GM18519 (cell line): ENCODE data around the gene APBB2.

Source experiments
- ATAC-seq: cut with Tn5 transposase; IDR thresholded peaks from one replicate; pipeline ENCODE4 v1.9.1; 2021; ENCODE audit warnings: mild to moderate bottlenecking, moderate library complexity; ENCODE audit not compliant: unreplicated experiment, low FRiP score

The APBB2 gene

DNA sequence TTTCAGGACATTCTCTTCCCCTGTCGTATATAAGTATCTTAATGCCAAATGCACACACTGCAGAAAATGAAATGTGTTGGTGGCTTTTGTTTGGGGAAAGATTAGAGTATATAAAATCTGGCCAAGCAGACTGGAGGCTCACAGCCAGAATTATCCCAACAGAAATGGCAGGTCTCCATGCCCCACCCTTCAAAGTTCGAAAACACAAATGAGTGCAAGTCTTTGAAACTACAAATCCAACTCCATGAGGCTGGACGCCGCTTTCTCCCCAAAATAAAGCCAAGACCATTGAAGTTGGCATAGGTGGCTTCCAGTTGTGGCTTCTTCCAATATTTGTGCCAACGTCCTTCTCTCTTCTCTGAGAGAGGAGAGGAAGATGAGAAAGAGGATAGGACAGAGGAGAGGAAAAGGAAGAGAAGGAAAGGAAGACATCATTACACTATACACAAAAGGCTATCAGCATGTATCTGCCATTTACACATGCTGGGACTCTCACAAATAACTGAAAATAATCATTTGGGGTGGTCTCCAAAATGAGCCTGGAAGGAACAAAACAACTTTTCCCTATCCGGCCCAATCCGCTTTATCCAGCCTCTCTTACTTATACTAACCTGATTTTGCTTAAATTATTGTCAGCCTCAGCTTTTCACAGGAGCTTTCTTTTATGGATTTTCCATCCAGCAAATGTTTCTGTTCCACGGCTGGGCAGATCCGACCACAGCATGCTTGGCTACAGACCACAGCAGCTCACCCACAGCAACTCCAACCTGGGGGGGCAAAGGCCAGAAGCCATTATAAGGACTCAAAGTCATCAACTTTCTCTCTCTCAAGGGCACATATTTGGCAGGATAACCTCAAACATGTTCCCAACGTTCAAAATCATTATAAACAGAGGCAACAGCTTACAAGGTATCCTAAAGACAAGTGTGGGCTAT, 71.7 kb downstream of the APBB2 start:
- ATAC-seq, result no peak

DNA sequence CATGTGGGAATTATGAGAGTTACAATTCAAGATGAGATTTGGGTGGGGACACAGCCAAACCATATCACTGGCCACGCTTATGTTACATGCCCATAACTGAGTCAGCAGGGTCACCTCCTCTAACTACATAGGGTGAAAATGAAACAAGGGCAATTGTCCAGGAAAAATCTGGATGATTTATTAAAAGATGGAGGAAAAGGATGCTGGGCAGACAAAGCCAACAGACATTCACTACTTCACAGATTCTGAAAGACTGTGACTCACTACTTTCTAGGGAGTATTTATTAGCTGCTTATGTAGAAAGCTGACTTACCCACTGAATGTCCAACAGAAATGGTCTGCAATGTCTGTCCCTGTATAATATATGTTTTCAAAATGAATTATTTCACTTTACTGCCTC, 72.4 kb downstream of the APBB2 start:
- ATAC-seq, result no peak

DNA sequence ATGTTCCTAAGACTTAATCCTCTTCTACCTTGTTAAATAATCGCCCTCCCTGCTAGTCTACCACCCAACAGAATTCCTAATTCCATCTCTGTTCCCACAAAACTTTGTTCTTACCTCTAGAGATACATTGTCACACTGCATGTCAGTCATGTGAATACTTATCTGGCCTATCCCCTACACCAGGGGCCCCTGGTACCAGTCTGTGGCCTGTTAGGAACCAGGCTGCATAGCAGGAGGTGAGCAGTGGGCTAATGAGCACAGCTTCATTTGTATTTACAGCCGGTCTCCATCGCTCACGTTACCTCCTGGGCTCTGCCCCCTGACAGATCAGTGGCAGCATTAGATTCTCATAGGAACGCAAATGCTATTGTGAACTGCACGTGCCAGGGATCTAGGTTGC, 73.9 kb downstream of the APBB2 start:
- no peak for ATAC-seq

DNA sequence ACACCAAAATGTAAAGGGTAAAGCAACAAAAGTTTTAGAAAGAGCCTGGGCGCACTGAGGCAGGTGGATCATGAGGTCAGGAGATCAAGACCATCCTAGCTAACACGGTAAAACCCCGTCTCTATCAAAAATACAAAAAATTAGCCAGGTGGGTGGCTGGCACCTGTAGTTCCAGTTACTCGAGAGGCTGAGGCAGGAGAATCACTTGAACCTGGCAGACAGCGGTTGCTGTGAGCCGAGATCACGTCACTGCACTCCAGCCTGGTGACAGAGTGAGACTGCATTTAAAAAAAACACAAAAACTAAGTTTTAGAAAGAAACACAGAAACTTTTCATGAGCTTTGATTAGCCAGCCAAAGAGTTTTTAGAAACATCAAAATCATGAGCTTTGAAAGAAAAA, 76.5 kb downstream of the APBB2 start:
- ATAC-seq, result no peak

DNA sequence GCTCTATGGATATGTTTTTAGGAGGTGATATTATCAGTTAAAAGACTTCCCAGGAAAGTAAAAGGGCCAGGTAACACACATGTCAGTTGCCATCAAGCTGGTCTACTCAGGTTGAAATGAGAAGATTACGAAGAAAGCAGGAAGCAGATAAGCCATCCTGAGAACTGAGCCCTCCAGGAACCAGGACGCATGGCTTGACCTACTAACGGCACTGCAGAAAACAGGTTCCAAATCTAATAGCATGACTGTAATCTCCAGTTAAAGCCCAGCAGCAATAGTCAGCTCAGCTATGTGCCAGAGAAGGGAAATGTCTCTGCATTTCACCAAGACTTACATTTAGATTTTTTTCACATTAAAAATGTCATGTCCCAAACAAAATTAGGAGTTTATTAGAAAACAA, 77.9 kb downstream of the APBB2 start:
- ATAC-seq, result no peak

DNA sequence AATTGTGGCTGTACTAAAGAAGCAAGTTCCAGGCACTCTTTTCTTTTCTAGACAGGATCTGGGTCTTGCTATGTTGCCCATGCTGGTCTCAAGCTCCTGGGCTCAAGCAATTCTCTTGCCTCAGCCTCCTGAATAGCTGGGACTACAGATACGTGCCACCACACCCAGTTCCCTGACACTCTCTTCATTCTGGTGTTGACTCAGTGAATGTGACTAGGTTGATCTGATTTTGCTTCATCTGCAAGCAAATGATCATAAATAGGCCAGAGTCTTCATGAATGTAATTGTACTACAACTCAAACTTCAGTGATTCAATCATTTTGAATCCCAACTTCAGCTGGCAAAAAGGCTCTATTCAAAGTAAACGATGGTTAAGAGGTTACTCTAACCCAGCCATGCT, 78.5 kb downstream of the APBB2 start:
- ATAC-seq, result no peak

DNA sequence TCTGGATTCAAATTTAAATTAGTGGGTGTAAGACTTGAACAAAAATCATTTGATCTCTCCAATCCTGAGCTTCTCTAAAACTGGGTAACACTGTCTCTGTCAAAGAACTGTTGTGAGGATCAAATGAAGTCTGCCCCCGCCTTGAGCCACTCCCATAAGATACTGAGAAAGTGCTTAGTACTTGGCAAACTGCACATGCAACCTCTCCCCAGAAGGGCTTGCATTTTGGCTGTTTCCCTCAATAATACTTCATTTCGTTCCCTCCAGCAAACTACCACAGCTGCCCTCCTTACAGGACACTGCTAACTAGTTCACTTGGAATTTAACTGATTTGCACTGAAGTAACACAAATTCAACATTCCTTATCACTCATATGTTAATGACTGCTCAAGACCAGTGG, 79.8 kb downstream of the APBB2 start:
- no peak for ATAC-seq

DNA sequence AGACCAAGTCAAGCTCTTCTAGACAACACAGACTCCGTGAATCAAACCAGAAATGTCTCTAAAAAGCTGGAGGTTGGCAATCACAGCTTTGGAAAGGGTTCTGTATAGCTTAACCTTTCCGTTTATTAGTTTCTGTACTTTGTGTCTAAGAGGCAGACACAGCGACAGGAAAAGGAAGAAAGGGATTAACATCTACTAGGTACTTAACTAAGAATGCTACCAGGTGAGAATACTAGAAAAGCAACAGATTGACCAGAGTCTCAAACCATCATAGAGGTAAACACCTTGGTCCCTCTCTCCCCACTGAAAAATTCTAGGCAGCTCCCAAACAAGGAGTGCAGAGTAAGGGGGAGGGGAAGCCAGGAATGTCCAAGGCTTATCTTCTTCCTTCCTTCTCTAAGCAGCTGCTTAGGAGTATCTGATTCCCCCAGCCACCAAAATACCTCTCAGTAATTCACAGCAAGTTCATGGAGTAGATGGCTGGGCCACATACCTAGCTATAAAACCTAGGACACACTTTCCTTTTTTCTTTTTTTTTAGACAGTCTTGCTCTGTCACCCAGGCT, 80.8 kb downstream of the APBB2 start:
- no peak for ATAC-seq

DNA sequence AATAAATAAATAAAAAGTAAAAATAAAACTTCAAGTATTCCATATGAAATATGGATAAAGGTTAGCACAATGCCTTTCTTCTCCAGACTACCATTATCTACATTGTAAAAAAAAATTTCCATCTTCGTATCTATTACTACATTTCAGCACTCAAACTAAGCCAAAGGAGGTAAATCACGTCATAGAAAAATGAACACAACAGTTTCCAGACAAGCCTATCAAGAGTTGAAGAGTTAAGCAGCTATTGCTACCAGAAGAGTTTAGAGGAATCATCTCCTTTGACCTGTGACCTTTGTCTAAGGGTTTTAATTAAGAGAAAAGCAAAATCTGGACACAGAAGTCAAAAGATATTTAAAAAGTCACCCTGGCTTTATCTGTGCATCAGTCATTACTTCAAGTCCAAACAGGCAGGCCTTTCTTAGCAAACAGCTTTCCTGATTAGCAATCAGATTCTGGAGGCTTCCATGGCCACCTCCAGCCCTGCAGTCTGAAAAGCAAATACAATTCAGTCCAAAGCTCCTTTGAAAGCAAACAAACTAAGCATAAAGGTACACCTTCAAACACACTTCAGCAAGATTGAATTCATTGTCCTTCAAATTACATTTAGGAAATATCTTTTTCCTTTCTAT, 82.2 kb downstream of the APBB2 start:
- no peak for ATAC-seq

DNA sequence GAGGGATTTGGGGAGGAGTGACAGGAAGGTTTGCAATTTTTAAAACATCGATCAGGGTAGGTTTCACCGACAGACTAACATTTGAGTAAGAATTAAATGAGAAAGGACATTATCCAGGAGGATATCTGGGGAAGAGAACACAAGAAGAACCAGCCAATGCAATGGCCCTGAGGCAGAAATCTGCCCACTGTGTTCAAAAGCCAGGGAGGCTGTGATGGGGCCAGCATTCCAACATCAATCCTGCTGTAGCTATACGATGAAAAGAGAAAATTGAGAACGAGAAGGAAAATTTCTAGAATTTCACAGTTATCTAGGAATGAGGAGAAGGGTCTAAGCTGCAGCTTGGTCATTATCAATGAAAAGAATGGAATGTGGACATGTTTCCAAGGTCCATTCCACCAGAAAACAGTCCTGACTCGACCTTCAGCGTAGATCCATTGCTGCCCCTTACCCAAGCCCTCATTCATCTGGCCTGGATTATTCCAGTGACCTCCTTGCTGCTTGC, 84.4 kb downstream of the APBB2 start:
- ATAC-seq, result no peak

DNA sequence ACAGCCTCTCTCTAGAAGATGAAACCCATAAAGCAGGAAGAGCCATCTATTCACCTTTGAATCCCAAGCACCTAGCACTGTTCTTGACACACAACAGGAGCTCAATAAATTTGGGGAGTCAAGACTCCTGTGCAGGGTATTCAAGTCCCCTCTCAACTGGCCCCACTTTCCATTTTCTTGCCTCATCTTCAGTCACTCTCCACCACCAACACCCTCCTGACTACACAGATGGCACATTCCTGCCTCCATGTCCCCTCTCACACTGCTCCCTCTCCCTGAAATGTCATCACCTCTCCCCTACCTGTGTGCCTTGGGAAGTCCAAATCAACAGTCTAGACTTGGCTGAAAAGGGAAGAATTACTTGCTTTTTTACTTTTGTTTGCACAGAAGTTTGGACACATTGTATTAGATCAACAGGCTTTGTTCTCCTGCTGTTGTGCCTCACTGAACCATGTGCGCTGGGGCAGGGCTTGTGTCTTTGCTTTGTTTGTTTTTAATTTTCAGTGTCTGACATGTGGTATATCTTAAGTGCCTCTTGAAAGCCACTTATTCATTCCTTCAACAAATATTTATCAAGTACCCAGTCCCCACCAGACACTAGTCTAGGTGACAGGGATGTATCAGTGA, 85.1 kb downstream of the APBB2 start:
- ATAC-seq, result no peak

DNA sequence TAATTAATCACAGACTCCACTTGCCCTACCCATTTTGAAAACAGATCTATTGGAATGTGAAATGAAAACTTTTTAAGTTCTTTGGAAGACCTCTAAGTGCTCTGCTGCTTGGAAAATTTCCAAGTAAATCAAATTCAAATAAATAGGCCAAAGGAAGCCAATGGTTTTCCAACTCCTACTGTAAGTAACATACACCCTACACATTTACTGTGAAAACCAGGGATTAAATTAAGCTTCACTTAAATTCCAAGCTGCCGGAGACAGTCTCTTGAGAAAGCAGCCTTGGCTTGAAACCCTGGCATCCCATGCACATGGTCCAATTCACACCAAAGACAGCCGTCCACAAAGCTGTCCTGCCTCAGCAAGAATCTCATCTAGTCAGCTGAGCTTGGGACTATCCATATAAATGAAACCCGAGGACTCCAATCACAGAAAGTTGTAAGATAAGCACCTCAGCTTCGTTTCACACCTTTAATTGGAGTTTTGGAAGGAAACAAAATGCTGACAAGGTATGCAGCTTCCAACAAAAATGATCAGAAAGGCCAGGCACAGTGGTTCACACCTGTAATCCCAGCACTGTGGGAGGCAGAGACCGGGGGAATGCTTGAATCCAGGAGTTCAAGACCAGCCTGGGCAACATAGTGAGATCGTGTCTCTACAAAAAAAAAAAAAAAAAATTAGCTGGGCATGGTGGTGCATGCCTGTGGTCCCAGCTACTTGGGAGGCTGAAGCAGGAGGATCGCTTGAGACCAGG, 88.6 kb downstream of the APBB2 start:
- ATAC-seq, result no peak

DNA sequence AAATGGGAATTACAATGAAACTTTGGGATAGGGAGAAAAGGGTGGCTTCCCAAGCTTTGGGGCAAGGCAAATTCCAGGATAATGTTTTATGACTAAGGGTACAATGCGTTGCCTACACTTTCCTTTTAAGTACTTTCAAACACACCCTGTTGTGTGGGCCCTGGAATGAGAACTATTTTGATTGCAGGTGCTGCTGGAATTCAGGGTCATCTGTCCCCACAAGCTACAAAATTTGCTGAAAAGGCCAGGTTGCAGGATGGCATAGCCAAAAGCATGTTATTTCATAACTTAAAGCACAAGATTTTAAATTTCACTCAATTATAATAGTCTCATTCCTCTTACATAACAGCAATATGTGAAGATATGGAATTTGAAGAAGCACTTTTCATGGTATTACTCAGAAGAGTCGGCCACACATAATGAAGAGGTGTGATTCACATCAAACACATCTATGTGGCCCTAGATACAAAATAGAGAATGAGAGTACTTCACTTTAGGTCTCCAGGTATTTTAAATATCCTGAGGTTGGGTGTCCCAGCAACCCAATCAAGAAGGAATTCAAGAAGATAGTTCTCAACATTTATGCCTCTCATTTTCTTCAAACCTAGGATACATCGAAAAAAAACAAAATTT, 89.3 kb downstream of the APBB2 start:
- ATAC-seq, result no peak

DNA sequence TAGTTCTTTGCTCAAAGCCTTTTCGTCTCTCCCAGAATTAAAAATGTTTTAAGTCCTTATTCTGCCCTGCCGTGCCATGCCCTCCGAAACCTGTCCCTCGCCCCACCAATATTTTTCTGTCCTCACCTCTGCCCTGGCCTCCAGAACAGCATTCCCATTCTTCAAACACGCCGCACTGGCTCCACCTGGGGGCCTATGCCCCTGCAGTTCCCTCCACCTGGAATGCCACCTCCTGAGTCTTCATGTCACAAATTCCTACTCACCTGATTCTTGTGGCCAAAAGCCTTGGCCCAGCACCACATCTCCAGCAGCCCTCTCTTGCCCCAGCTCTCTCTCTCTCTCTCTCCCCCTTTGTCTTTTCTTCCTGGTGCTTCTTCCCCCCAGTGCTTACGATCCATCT, 91.6 kb downstream of the APBB2 start:
- no peak for ATAC-seq

DNA sequence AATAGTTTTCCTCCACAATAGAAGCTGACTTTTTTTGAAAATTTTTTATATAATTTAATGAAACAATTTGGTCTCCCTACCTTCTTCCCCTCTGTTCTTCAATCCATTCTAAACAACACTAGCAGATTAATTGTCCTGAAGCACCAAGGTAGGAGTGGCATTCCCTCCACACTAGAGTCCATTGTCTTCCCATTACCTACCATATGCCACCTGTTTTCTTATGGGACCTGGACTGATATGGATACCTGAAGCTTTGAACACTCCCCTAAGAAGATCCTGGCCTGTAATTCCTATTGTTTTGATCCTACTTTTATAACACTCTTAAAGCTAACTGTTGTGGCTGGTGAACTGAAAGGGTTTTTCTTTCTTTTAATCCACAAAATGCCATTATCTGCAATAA, 92.0 kb downstream of the APBB2 start:
- ATAC-seq, result no peak

DNA sequence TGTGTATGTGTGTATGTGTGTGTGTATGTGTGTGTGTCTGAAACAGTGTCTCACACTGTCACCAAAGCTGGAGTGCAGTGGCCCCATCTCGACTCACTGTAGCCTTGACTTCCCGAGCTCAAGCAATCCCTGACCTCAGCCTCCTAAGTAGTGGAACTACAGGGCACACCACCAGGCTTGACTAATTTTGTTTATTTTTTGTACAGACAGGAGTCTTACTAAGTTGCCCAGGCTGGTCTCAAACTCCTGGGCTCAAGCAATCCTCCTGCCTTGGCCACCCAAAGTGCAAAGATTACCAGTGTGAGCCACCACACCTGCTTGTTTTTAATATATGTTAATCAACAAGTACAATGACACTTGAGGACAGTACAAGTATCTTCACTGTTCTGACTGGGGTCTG, 92.4 kb downstream of the APBB2 start:
- ATAC-seq, result no peak

DNA sequence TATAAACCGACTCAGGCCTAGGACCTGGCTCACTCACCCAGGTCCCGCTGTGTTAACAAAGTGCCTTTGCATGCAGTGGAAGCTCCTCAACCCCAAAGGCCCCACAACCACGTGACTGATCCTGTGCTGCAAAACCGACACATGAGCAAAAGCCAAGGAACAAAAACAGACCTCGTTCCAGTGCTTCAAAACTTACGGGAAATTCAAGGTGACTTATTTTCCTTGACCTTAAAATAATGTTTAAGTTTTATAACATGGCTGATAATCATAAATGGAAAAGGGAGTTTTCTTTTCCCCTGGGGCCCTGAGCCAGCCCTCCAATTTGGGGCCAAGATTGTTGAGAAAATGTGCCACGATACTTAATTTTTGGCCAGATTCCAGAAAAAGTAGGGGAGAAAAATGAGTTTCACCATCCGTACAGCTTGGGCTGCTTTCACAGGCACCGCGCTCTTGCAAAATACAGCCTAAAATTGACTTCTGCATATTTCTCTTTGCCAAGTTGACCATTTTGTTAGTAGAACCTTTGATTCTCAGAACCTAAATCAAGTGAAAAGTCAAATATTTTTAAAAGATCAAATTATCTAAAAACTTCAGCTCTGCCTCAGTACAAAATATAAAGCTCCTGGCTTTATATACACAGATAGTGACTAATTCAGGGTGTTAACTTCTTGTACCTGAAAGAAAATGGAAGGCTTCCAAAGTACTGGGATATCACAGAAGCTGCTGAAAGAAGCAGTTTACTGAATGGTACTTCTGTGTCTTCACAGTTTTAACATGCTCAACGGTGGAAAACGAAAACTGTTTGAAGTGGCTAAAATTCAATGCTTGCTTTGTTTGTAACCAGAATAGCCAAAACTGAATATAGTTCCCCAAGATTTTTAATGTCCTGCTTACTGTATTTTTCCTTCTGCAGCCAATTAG, 93.8 kb downstream of the APBB2 start:
- ATAC-seq, result no peak

DNA sequence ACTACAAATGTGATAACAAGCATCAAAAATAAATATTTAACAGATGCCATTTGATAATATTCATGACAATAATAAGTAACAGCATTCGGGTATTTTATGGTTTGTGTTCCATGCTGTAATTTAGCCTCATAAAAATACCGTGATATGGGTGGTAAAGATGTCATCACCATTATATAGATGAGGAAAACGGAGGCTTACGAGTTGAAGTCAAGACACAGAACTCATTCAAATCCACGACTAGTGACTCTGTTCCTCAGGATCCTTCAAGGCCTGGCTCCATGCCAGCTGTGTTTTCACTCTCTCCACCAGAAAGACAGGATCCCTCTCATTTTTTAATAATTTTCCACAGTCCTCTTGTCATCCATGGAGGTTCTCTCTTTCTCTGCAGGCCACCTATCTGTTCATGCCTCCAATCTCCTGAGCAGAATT, 94.5 kb downstream of the APBB2 start:
- no peak for ATAC-seq

DNA sequence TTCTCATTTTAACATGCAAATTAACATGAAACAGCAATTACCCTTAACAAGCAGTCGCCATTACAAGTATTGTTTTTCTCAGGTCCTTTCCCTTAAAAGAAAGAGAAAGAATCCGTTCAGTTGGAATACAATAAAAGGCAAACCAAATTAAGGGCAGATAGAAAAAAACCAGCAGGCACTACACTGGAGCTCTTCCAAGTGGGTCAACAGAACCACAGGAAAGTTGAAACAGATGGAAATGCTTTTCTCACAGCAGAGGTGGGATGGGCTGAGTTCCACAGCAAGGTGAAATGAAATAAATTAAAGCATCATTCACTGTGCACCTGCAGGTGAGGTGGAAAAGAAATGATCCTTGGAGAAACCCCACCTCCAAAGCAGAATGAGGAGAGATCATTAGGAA, 102.6 kb downstream of the APBB2 start:
- ATAC-seq, result no peak
